Measurements from ENCODE around the gene TSPAN9. TPM values are rescaled to one million over a fixed set of nuclear protein-coding genes. Genes with fewer than 3 reads are reported as not detected.

TSPAN9 gene
- total RNA-seq, 2 experiments from 2014 or later = 0.07 TPM; not detected in 1

DNA sequence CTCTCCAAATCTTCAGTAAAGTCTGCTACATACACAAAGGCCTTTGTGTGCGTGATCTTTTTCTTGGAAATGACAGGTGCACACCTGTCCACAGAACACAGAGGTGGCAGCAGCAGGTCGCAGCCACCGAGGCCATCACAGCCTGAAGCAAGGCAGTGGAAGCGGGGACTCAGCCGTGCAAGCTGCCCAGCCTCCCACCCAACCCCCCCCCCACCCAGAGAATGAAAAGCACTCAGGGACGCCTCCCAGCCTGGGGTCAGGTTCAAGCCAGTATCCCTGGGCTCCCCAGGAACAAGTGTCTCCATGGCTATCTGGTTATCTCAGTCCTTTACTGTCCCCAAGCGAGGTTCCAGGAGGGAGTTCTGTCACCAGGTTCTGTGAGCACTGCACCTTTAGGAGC lies 31.2 kb upstream of the TSPAN9 start:
- Mint-ChIP-seq H3K4me1 (ENCODE audit: low read depth) (no peaks in the 10 kb centered on the region), H3K27me3 (peaks cover 17% of the 10 kb centered on the region), H3K9me3 (no peaks in the 10 kb centered on the region), H3K36me3 (ENCODE audit: low read depth) (no peaks in the 10 kb centered on the region), H3K27ac (no peak overlapping the region), H3K4me3 (no peak overlapping the region)
- ATAC-seq (no peak), DNase-seq (no peak)
- TF ChIP-seq CTCF (IDR thresholded peaks at IDR 0.05) = no peak
- ChIA-PET POLR2A (no interaction called here), CTCF (interaction anchor here (0.6 kb wide), 1 partner anchor 102 kb away, joined by 3 read pairs; no protein-coding TSS in a partner anchor)
- intact Hi-C loops (cut with micrococcal nuclease) = loop anchor here (10.0 kb wide), 1 partner anchor 191 kb away; the partner anchor contains the start of gene TEX52

GRCh38 chr12:3046441-3047200 lies 30.6 kb upstream of the TSPAN9 start:
- no peak overlapping the region for H3K4me3 Mint-ChIP-seq

DNA sequence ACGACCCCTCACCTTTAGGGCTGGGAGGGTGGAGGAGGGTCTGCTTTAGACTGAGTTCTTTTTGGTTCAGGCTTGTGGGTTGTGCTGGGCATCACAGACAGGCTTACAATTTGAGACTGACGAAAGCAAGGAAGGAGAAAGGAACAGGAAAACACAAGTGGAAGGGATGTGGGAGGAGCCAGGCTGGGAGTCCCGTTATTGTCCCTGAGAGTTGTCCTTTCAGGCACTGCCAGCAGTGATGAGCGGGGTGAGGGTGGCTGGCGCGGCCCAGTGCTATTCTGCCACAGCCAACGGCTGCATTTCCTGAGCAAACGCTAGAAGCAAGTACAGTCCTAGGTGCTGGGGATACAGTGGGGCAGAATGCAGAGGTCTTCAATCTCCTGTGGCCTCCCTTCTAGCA lies 29.2 kb upstream of the TSPAN9 start:
- Mint-ChIP-seq H3K4me3 (no peak overlapping the region), H3K27ac (no peak overlapping the region), H3K9me3 (no peaks in the 10 kb centered on the region), H3K36me3 (ENCODE audit: low read depth) (no peaks in the 10 kb centered on the region), H3K27me3 (peaks cover 19% of the 10 kb centered on the region), H3K4me1 (ENCODE audit: low read depth) (no peaks in the 10 kb centered on the region)
- no peak for DNase-seq
- ChIA-PET CTCF (no interaction called here), POLR2A (no interaction called here)
- no peak for TF ChIP-seq CTCF (IDR thresholded peaks at IDR 0.05)
- intact Hi-C loops (cut with micrococcal nuclease) = loop anchor here (10.0 kb wide), 1 partner anchor 193 kb away; the partner anchor contains the start of gene TEX52
- ATAC-seq = no peak

More at GRCh38 chr12:3046441-3047200, 30.6 kb upstream of the TSPAN9 start:
- ChIA-PET POLR2A (no interaction called here), CTCF (interaction anchor here (0.8 to 1.0 kb wide), 2 partner anchors 102 to 162 kb away, joined by 3 read pairs; no protein-coding TSS in a partner anchor)
- TF ChIP-seq CTCF (IDR thresholded peaks at IDR 0.05) = no peak
- H3K27ac Mint-ChIP-seq = no peak overlapping the region
- intact Hi-C loops (cut with micrococcal nuclease) = loop anchor here (10.0 kb wide), 1 partner anchor 192 kb away; the partner anchor contains the start of gene TEX52
- no peaks in the 10 kb centered on the region for H3K36me3 Mint-ChIP-seq (ENCODE audit: low read depth)
- ATAC-seq (no peak), DNase-seq (no peak)
- no peaks in the 10 kb centered on the region for H3K9me3 Mint-ChIP-seq
- H3K4me1 Mint-ChIP-seq (ENCODE audit: low read depth) = no peaks in the 10 kb centered on the region
- H3K27me3 Mint-ChIP-seq = peaks cover 17% of the 10 kb centered on the region

DNA sequence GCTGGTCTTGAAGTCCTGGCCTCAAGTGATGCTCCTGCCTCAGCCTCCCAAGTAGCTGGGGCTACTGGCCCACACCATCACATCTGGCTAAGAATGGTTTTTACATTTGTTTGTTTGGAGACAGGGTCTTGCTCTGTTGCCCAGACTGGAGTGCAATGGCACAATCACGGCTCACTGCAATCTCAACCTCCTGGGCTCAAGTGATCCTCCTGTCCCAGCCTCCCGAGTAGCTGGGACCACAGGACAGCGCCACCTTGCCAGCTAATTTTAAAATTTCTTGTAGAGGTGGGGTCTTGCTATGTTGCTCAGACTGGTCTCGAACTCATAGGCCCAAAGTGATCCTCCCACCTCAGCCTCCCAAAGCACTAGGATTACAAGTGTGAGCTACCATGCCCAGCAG lies 28.6 kb upstream of the TSPAN9 start:
- intact Hi-C loops (cut with micrococcal nuclease) = loop anchor here (10.0 kb wide), 1 partner anchor 194 kb away; the partner anchor contains the start of gene TEX52
- Mint-ChIP-seq H3K36me3 (ENCODE audit: low read depth) (no peaks in the 10 kb centered on the region), H3K9me3 (no peaks in the 10 kb centered on the region), H3K27me3 (peaks cover 13% of the 10 kb centered on the region), H3K27ac (no peak overlapping the region), H3K4me3 (no peak overlapping the region), H3K4me1 (ENCODE audit: low read depth) (no peaks in the 10 kb centered on the region)
- no peak for DNase-seq
- ChIA-PET POLR2A (no interaction called here), CTCF (no interaction called here)
- no peak for TF ChIP-seq CTCF (IDR thresholded peaks at IDR 0.05)
- no peak for ATAC-seq

DNA sequence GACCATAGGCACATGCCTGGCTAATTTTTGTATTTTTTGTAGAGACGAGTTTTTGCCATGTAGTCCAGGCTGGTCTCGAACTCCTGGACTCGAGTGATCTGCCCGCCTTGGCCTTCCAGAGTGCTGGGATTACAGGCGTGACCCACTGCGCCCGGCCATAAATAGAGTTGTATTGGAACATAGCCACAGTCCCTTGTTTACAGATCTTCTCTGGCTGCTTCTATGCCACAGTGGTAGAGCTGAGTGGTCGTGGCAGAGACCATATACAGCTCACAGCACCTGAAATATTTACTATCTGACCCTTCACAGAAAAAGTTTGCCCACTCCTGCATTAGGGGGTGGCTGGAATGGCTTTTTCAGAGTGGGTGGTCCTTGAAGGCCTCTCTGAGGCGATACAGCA lies 28.0 kb upstream of the TSPAN9 start:
- Mint-ChIP-seq H3K27me3 (peaks cover 8% of the 10 kb centered on the region), H3K27ac (no peak overlapping the region), H3K4me1 (ENCODE audit: low read depth) (no peaks in the 10 kb centered on the region), H3K36me3 (ENCODE audit: low read depth) (no peaks in the 10 kb centered on the region), H3K9me3 (no peaks in the 10 kb centered on the region), H3K4me3 (no peak overlapping the region)
- ATAC-seq = no peak
- TF ChIP-seq CTCF (IDR thresholded peaks at IDR 0.05) = no peak
- no peak for DNase-seq
- intact Hi-C loops (cut with micrococcal nuclease) = loop anchor here (10.0 kb wide), 1 partner anchor 194 kb away; the partner anchor contains the start of gene TEX52
- POLR2A ChIA-PET = no interaction called here
- CTCF ChIA-PET = no interaction called here
